Nephron progenitor cell (in vitro differentiated cells): ENCODE measurements around the gene PPT1.

Experiments used
- DNase-seq: peaks from one replicate; pipeline ENCODE4 v3.0.0; 2021
- H3K27ac Mint-ChIP-seq: 2 replicates; pipeline ENCODE4 v1.8.0; 2021; ENCODE audit warnings: mild to moderate bottlenecking, moderate library complexity, mixed read lengths
- H3K27me3 Mint-ChIP-seq: 2 replicates; pipeline ENCODE4 v1.8.0; 2021; ENCODE audit warnings: mild to moderate bottlenecking, low read depth, mixed read lengths; ENCODE audit not compliant: poor library complexity
- H3K36me3 Mint-ChIP-seq: 2 replicates; pipeline ENCODE4 v1.8.0; 2021; ENCODE audit warnings: low read depth, mixed read lengths
- H3K4me1 Mint-ChIP-seq: 2 replicates; pipeline ENCODE4 v1.8.0; 2021; ENCODE audit warnings: mixed read lengths
- H3K4me3 Mint-ChIP-seq: 2 replicates; pipeline ENCODE4 v1.8.0; 2021; ENCODE audit warnings: mild to moderate bottlenecking, moderate library complexity, mixed read lengths
- H3K9me3 Mint-ChIP-seq: 2 replicates; pipeline ENCODE4 v1.8.0; 2021; ENCODE audit warnings: mild to moderate bottlenecking, moderate library complexity, mixed read lengths
- TF ChIP-seq, protein P1 (sequence below): fragments of 200-600 bp; sonication (generic); IDR thresholded peaks from 2 replicates; pipeline ENCODE4 v1.5.0; 2021; ENCODE audit warnings: antibody characterized with exemption

Gene PPT1

DNA sequence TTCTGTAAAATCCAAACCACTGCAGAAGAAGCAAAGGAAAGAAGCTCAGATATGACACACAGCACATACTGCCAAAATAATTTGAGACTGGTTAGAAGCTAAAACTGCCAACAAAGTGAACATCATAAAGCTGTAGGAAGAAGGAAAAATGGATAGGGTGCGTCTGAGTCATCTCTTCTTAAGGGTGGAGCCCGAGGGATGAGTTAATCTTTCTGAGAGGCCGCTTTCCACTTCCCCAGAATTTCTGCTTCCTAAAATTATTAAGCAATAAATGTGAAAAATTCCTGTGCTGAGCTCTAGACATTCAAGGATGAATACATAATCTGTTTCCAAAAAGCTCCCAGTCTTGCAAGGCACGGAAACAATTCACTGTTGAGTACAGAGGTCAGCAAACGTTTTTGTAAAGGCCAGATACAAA, 20.1 kb downstream of the PPT1 start:
- TF ChIP-seq, protein P1, sequence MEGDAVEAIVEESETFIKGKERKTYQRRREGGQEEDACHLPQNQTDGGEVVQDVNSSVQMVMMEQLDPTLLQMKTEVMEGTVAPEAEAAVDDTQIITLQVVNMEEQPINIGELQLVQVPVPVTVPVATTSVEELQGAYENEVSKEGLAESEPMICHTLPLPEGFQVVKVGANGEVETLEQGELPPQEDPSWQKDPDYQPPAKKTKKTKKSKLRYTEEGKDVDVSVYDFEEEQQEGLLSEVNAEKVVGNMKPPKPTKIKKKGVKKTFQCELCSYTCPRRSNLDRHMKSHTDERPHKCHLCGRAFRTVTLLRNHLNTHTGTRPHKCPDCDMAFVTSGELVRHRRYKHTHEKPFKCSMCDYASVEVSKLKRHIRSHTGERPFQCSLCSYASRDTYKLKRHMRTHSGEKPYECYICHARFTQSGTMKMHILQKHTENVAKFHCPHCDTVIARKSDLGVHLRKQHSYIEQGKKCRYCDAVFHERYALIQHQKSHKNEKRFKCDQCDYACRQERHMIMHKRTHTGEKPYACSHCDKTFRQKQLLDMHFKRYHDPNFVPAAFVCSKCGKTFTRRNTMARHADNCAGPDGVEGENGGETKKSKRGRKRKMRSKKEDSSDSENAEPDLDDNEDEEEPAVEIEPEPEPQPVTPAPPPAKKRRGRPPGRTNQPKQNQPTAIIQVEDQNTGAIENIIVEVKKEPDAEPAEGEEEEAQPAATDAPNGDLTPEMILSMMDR = no peak
- Mint-ChIP-seq H3K27me3 (no peaks in the 10 kb centered on the region), H3K36me3 (peaks cover 70% of the 10 kb centered on the region), H3K9me3 (no peaks in the 10 kb centered on the region), H3K27ac (no peak overlapping the region), H3K4me3 (no peak overlapping the region), H3K4me1 (no peaks in the 10 kb centered on the region)
- no peak for DNase-seq

DNA sequence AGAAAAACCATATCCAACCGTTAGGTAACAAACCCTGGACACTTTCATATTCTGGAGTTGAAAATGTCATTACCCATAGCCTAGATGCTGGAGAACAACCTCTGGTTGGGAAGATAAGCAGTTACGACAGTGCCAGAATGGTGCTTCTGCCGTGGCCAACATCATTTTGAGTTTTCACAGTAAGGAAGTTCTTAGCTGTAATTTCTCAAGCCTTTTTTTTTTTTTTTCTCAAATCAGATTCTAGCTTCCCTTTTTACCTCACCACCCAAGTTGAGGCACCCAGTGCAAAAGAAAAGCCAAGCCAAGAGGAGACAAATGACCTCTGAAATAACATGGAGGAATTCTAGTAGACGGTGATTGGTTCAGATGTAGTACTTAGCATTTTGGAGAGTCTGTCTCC, 21.8 kb downstream of the PPT1 start:
- H3K9me3 Mint-ChIP-seq = no peaks in the 10 kb centered on the region
- H3K4me1 Mint-ChIP-seq = peaks cover 7% of the 10 kb centered on the region
- peaks cover 75% of the 10 kb centered on the region for H3K36me3 Mint-ChIP-seq
- no peak overlapping the region for H3K4me3 Mint-ChIP-seq
- H3K27me3 Mint-ChIP-seq = no peaks in the 10 kb centered on the region
- no peak for DNase-seq
- H3K27ac Mint-ChIP-seq = no peak overlapping the region
- TF ChIP-seq, protein P1 = no peak

DNA sequence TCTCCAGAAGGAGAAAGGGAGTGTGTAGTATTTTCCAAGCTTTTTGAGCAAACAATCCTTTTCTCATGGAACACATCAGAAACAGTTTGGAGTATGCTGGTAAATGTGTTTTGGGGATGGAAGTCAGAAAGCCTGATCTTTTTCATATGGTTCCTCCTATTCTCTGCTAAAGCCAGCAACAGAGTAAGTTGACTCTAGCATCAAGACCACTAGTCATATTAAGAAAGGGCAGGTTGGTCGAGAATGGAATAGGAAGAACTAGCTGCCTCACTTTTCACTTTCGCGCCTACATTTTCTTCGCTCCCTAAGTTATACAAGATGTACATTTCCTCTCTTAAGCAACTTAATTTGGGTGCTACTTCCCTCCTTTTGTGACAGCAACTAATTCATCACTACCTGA, 24.0 kb downstream of the PPT1 start:
- Mint-ChIP-seq H3K36me3 (peaks cover 70% of the 10 kb centered on the region), H3K9me3 (no peaks in the 10 kb centered on the region), H3K4me3 (no peak overlapping the region), H3K27me3 (no peaks in the 10 kb centered on the region), H3K4me1 (peaks cover 21% of the 10 kb centered on the region), H3K27ac (peak overlapping the region; percentile 73)
- no peak for DNase-seq
- TF ChIP-seq, protein P1 = no peak

DNA sequence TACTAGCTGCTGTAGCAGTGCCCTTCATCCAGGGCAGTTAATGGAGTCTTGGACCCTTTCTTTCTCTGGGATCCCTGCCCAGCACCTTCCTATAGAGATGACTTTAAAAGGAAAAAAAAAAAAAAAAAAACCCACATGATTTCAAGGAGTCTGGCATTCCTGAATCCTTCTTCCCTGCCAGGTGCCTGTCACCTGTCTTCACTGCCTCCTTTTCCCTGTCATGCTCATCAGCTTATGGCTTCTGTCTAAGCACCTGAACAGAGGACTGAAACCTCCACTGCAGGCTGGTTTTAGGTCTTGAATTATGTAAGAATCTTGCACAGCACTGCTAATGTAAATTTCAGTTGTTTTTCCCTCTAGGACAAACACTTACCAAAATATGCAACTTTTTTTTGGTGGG, 24.9 kb downstream of the PPT1 start:
- Mint-ChIP-seq H3K4me1 (peaks cover 21% of the 10 kb centered on the region), H3K4me3 (no peak overlapping the region), H3K27me3 (no peaks in the 10 kb centered on the region), H3K36me3 (peaks cover 72% of the 10 kb centered on the region), H3K27ac (no peak overlapping the region), H3K9me3 (no peaks in the 10 kb centered on the region)
- DNase-seq = no peak
- TF ChIP-seq, protein P1 = no peak

DNA sequence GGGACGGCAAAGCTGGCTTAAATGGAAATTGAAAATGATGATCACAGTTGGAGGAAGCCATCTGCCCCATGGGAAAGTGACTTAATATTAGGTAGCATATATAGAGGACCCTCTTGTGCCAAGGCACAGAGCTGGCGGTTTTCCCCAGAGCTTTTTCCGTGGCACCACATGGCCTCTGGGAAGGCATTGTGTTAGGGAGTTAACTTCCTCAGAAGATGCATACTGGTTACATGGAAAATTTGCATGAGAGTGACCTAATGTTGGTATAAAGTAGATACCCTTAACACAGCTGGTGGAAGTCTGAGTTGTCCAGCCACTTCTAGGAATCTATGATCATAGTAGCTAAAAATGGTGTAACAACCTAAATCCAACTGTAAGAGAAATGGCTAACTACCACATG, 29.2 kb downstream of the PPT1 start:
- Mint-ChIP-seq H3K4me1 (peaks cover 21% of the 10 kb centered on the region), H3K4me3 (no peak overlapping the region), H3K27ac (no peak overlapping the region), H3K9me3 (no peaks in the 10 kb centered on the region), H3K27me3 (no peaks in the 10 kb centered on the region), H3K36me3 (peaks cover 82% of the 10 kb centered on the region)
- no peak for DNase-seq
- TF ChIP-seq, protein P1 = no peak

DNA sequence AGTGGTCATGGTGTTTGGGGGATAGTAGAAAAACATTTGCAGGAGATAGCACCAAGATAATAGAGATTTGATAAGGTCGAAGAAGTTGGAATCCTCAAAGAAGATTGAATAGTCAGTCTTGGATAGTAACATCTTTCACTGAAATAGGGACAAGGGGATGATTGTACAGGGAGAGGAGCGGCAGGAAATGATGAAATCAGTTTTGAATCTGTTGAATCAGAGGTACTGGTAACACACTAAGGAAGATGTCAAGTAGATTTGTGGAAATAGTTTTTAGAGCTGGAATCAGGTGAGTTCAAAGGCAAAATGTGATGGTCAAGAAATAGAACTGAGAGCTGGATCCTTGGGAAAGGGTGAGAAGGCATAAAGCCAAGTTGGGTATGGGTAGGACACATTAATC, 30.0 kb downstream of the PPT1 start:
- Mint-ChIP-seq H3K36me3 (peaks cover 76% of the 10 kb centered on the region), H3K27me3 (no peaks in the 10 kb centered on the region), H3K9me3 (no peaks in the 10 kb centered on the region), H3K4me1 (peaks cover 21% of the 10 kb centered on the region), H3K27ac (peak overlapping the region; percentile 11), H3K4me3 (no peak overlapping the region)
- TF ChIP-seq, protein P1 = no peak
- no peak for DNase-seq
